ENCODE results near the gene TMEM207.

GRCh38 chr3:190443257-190443656 lies 6.4 kb downstream of the TMEM207 start:
- TF ChIP-seq CTCF (IDR thresholded peaks at IDR 0.05) (no peak), POLR2A (IDR thresholded peaks at IDR 0.05) (no peak)

Measured in lower leg skin (tissue), 3 donors.